Fibroblast of gingiva (primary cell): ENCODE measurements around the gene CFAP69.
"Not testable (repeated sequence)": the region's sequence is repeated elsewhere in the genome, so short reads cannot be mapped to it uniquely, and the experiment has no call there.

ENCODE experiments used
- DNase-seq: peaks from one replicate; pipeline ENCODE4 v3.0.0-alpha.2; 2011; ENCODE audit warnings: low read depth

CFAP69 gene

DNA sequence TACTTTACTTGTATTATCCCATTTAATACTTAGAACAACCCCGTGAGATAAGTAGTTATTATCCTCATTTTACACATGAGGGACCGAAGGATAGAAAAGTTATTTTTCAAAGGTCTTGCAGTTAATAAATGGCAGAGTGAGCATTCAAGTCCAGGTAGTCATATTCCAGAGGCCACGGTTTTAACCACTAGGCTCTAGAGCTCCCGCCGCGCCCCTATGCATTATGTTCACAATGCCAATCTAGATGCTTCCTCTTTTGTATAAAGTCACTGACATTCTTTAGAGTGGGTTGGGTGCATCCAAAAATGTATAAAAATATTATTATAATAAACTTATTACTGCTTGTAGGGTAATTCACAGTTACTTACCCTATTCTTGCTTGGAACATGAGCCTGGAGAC, 11.4 kb upstream of the CFAP69 start:
- no peak for DNase-seq

DNA sequence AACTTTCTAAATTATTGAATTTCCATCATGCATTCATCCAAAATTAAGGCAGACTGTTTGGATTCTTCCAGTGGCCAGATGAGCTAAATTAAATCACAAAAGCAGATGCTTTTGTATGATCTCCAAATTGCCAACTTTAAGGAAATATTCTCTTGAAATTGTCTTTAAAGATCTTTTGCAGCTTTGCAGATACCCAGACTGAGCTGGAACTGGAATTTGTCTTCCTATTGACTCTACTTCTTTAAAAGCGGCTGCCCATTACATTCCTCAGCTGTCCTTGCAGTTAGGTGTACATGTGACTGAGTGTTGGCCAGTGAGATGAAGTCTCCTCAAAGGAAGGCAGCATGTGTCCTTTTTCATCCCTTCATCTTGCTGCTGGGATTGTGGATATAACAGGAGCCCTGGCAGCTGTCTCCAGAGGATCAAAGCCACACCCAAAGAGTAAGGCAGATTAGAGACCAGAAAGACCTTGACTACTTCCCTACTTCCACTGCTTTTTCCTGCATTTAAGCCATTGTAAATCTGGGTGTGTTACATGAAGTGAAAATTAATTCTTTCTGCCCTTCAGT, 8.2 kb upstream of the CFAP69 start:
- no peak for DNase-seq

DNA sequence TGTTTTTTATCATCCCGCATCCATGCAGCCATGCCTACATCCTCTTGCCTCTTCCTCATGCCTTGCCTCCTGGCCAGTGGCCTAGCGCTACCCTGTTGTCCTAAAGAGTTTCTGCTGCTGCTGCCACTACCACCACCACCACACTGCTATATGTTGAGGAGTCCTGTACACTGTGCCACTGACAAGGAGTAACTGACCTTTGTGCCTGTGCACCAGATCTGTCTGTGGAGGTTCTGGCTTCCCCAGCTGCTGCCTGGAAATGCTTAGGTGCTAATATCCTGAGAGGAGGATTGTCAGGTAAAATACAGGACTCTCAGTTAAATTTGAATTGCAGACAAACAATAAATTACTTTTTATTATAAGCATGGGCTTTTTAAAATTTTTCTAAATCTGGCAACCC, 7.0 kb upstream of the CFAP69 start:
- DNase-seq = no peak

DNA sequence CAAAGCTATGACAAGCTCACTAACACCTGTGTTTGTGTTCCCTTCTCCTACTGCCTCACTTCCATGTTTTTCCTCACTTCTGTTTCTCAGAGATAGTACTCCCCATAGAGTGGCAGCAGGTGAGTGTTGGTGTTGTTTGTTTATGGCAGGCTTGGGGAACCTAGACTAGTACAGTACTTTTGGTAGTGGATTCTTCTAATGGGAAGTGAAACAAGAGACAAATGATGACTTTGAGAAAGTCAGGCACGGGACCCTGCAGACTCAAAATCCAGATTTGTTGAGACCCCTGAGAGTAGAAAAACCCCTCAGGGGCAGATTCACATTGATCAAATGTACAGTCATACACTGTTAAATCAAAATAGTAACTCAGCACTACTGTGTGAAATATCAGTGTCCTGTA, 6.4 kb upstream of the CFAP69 start:
- DNase-seq = no peak

DNA sequence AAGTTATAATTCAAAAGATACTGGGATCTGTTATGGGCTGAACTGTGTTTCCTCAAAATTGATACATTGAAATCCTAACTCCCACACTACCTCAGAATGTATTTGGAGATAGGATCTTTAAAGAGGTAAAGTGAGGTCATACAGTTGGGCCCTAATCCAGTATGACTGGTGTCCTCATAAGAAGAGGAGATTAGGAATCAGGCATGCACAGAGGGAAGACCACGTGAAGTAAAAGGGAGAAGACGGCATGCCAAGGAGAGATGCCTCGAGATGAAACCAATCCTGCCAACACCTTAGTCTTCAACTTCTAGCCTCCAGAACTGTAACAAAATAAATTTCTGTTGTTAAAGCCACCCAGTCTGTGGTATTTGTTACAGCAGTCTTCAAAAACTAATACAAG, 5.9 kb upstream of the CFAP69 start:
- no peak for DNase-seq

DNA sequence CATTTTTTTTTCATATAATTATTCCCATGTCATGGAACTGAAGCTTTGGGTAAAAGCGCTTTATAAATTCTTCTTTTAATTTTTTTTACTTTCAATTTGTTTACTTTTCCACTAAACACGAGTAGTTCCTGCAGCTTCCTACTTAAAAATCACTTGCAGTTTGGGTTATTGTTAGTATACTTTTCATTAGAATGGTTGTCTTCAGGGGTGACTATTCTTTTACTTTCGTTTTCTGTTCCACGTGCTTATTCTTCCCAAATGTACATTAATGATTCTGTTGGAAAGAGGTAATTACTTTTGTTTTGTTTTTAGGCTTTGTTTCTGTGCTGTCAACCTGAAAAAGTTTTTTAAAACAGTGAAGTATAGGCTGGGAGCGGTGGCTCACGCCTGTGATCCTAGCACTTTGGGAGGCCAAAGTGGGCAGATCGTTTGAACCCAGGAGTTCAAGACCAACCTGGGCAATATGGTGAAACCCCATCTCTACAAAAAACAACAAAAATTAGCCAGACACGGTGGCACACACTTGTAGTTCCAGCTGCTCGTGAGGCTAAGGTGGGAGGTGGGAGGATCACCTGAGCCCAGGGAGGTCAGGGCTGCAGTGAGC, 5.2 kb upstream of the CFAP69 start:
- no peak for DNase-seq

DNA sequence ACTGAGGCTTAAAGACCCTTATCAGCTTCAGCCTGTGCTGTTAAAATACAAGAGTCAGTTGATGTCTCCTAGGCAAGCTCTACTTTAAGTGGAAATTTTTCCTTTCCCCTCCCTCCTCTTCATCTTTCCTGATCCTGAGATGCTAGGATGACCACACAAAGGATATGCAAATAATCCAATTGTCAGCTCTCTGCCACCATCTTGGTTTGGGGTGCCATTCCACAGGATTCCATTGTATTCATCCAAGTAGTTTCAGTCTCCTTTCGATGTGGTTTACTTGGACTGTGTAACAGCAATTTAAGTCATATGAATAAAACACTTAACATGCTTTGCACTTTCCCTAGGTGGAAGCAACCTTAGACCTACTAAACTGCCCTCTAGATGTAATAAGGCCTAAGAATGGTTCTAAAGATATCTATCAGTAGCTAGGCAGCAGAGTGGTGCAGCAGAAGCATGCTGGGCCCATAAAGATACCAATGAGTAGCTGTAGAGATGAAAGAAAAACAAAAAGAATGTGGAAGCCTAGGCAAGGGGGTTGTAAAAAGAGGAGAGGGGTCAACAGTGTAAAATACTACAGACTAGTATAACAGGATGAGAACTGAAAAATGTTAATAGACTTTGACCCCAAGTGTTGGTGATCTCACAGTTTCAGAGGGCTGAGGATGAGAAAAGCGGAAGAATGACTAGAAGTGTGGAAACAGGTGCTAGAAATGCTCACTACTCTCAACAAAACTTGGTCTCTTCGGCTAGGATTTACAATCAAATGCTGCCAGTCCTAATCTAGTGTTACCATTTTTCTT, 2.4 kb upstream of the CFAP69 start:
- no peak for DNase-seq

DNA sequence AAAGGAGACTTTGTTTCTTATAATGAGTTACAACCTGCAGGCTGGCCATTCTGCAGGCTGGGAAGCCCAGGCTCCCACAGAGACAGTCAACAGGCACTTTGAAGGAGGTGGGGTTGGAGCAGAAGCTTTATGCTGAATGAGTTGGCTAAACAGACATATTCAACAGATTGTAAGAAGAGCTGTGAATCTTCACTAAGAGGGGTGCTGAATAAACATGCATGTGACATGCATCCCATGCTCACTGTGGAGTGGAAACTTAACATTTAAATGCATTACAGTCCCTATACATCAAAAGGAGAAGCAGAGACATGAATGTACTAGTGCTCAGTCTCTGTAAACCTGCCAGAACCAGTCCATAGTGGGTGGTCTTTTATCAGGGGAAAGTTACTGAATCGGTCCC, 1.4 kb upstream of the CFAP69 start:
- no peak for DNase-seq

DNA sequence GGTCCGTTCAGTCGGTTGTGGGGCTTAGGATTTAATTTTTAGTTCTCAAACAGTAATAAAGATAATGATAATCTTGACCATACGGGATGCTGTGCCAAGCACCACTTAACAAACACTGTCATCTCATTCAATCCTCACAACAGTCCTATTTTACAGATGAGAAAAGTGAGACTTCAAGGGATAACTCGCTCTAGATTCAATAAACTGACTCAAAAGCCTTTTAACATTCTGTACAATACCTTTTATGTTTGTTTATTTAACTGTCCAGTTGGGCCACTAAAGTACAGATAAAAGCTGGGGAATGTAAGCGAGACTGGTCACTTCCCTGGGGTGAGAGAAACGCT, 437 bp upstream of the CFAP69 start:
- DNase-seq = no peak

DNA sequence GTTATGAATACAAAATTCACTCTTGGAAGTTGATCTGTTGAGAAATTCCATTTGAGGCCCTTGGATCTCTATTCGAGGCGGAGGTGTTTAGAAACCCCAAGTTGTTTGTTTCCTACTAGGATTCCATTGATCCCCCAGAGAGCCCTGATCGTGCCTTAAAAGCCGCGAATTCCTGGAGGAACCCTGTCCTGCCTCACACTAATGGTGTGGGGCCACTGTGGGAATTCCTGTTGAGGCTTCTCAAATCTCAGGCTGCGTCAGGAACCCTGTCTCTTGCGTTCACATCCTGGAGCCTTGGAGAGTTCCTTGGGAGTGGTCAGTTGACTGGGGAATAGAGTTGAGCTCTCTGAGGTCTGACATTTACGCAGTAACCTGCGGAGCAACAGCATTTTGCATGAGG, 1.2 kb downstream of the CFAP69 start:
- peak; percentile 74 for DNase-seq

DNA sequence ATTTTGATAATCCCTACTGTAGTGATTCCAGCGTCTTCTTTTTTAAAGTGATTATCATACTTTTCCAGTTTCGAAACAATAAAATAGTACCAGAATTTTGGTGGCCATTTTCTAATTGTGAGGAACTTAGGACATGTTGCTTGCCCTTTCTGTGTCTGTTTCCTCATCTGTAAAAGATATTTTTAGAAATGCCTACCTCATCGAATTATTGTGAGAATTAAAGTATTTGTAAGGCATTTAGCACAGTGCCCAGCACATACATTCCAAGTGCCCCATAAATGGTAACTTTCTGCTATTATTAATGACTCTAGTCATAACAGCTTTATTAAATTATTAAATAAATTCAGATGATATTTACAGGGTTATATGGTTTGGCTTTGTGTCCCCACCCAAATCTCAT, 3.7 kb downstream of the CFAP69 start:
- no peak for DNase-seq

DNA sequence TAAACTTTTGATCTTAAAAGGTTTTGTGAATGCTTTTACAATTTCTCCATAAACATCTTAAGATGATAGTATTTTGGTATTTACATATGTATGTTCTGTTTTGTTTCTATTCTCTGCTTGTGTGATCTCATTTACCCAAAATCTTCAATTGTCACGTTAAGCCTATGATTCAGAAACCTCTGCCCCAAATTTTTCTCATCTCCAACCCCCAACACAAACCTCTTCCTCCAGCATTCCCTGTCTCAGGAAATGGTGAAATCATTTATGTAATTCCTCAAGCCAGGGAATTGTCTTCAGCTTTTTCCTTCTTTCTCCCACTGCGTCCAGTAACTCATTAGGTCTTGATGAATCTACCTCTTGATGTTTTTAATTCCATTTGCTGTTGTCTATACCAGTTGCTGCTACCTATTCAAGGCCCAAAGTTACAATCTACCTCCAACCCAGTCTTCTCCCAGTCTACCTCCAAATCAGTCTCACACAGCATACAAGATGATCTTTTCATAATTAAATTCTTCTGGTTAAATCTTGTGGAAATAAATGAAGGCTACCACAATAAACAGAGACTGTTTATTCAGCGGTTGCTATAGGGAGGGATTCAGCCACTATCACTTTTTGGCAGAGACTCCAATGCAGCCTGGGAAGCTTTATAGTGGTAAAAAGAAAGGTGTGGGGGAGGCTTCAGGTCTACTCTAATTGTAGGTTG, 5.8 kb downstream of the CFAP69 start:
- peak; percentile 80 for DNase-seq

DNA sequence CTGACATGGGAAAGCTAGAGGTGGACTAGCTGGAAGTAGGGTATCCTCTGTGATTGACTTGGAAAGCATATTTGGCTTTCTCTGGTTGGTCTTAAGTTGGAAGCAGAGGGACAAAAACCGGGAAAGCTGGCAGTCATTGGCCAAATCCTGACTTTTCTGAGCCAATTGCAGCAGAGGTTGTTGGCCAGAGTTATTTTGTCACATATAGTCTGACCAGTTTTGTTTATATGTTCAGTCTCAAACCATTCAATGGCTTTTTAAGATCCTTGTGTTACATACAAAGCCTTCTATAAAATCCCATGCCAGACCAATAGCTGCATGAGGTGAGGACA, 6.3 kb downstream of the CFAP69 start:
- no peak for DNase-seq

DNA sequence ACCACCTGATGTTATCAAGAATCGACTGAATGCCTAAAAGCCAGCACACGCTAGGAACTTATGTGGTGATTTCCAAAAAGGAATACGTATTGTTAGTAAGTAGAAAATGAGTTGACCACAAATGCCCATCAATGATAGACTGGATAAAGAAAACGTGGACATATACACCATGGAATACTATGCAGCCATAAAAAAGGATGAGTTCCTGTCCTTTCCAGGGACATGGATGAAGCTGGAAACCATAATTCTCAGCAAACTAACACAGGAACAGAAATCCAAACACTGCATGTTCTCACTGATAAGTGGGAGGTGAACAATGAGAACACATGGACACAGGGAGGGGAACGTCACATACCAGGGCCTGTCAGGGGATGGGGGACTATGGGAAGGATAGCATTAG, 11.0 kb downstream of the CFAP69 start:
- not testable (repeated sequence) for DNase-seq

DNA sequence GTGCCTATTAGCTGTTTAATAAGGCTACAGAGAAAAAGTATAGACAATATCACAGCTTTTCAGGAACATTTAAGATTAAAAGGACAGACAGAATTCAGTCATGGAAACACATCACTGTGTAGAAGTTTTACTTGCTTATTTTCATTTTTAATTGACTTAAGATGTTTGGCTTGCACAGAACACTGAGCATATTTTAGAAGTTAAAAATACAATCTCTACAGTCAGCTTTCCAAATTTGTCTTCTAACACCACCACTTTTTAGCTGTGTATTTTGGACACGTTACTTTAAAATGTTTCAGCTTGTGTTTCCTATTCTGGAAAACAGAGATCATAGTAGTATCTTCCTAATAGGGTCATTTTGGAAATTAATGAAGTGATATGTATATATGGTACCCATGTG, 11.8 kb downstream of the CFAP69 start:
- DNase-seq = peak; percentile 45

DNA sequence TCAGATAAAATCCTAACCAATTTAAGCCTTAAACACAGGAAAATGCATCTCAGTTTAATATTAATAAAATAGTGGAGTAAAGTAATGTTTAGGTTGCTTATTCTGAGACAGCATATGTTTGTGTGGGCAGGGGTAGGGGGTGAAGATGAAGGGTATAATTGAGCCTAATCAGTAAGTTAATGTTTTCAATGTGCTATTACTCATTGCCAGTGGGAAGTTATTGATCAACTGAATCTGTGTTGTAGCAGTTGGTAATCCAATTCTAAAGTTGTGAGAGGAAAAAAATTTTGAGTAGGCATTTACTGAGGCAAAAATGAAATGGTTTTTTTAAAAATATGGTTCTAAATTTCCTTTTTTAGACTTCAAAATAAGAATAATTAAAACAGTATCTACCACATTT, 16.5 kb downstream of the CFAP69 start:
- DNase-seq = no peak

DNA sequence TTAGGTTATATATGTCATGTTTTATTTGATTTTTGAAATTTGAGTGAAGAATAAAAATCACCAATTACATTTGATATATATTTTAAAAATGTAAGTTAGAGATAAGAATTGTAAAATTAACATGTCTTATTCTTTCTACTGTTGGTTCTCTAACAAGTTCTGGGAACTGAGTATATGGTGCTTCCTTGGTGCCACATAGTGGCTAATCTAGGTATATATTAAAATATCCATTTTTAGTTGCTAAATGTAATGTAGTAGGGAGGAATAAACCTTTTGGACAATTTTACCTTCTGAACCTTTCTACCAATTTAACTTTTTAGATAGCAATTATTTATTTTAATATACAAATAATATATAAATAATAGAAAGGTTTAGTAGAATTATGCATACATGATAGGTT, 17.5 kb downstream of the CFAP69 start:
- peak; percentile 29 for DNase-seq

DNA sequence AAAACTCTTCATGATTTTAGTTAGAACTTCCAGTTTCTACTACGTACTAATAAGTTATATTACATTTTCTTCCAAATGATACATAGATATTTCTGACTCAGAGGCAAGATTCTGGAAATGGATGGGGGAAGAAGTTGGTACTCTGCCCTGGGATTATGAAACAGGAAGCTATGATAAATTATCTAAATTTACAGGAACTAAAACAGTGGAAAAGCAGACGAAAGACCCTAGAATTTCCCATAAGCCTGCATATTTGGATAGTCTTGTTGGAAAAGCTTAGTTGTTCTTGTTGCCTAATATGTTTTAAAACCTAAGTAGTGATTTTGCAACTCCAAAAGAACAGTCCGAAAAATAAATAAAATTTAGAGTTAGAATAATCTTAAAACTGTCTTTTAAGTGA, 21.8 kb downstream of the CFAP69 start:
- peak; percentile 91 for DNase-seq

DNA sequence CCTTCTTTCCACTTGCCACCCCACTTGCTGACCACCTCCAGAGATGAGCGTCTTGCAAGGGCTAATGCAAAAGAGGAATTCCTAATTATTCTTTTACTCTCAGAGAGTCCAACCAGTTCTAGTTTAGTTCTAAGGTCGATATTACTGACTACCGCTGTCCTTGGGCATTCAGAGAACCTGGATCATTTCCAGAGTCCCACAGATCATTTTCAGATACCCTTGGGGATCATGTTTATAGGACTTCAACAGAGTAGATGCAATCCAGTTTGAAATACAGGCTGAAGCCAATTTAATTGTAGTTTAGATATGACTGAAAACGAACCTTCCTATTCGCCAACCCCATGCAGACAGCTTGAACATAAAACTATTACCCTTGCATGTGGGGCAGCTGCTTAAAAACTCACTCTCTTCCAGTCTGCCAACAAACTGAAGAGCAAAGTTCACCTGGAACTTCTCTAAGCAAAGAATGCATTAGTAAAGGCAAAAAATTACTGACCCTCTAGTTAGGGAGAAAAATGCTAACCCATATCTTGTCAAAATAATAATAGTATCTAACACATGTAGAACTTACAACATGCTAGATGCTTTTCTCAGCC, 22.4 kb downstream of the CFAP69 start:
- no peak for DNase-seq

DNA sequence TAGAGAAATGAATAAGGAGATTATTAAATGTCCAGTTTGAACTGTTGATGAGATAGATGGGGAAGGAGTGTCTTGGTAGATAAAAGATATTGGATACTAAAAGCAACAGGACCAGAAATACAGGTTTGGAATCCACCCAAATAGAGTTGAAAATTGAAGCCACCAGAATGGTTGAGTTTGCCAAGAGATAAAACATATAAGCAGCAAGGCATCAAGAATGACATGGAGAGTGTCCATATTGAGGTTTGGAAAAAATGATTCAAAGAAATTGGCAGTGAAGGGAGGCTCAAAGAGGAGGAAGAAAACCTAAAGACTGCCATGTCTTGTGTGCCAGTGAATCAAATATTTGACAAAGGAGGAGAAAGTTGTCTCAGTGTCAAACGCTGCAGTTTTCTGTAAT, 24.2 kb downstream of the CFAP69 start:
- DNase-seq = no peak

DNA sequence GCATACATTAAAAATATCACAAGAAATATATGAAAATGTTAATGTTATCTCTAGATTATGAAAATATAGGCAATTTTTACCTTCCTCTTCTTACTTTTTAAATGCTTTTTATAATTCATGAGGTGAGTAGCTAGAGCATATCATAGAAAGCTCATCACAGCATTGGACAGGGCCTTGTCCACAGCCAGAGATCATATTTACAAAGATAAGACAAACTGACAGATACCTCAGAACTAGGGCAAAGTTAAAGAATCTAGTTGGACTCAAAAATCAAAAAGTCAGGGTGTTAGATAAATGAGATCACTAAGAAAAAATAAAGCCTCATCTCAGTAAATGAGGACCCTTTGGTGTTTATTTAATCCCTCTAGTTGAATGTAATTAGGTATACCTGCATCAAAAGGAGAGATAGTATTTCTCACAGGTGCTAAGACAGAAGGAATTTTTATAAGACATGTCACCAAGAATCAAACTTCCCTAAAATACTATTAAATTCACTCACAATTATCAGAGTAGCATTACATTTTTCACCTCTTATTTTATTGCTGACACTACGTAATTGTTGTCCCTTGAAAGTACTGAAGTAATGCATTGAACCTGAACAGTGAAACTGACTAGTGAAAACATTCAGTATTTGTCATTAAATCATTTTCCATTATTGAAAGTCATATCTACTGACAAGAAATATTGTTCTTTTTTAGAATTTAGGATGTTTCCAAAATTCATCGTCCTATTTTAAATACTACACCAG, 25.6 kb downstream of the CFAP69 start:
- no peak for DNase-seq

DNA sequence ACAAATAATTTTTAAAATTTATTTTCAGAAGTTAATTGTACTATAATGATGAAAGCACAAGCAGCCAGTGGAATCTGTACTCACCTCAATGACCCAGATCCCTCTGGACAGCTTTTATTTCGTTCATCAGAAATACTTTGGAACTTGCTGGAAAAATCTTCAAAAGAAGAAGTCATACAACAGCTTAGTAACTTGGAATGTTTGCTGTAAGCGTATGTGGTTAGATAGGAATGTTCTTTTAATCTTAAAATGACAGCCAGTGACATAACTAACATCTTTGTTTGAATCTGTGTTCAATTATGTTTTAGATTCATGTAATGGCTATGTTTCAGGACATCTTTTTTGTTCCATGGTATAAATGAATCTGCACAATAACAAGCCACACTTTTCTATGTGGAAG, 26.8 kb downstream of the CFAP69 start:
- peak; percentile 83 for DNase-seq
